GM19023 (cell line): ENCODE measurements around the gene RIC3.

Experiments used
- ATAC-seq: cut with Tn5 transposase; IDR thresholded peaks from one replicate; pipeline ENCODE4 v1.9.1; 2021; ENCODE audit warnings: mild to moderate bottlenecking, moderate library complexity; ENCODE audit not compliant: unreplicated experiment

Gene RIC3

DNA sequence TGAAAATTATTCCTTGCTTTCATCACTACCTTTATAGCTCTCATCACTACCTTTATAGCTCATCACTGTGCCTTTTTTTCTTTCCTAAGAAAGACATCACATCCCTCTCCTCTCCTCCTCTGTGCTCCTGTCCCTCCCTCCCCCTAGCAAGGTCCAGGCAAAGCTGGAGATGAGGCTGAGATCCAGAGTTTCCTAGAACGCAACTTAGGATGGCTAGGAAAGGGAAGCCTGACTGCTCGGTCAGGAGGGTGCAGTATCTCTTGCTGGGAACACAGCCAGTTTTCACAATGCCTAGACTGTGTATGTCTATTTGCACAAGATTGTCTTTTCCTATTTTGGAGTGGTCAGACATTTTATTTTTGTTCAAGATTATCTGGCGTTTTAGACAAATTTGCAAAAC is 63.2 kb downstream of the RIC3 start:
- no peak for ATAC-seq

DNA sequence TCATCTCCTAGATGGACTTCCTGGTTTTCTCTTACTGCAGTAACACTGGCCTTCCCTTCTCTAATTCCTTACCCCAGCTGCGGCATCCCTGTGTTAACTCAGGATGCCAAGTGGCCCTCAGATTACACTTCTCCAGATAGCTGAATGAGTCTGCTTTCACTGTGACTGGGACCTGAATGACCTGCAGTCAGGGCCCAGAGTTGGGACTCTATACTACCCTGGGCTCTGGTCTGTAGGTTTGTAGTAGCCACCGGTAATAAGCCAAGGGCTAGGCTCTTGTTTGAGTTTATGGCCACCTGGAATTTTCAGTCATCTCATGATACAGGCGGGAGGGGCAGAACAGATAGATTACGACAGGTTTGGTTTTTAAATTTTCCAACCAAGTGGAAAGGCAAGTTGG is 63.7 kb downstream of the RIC3 start:
- ATAC-seq = no peak

DNA sequence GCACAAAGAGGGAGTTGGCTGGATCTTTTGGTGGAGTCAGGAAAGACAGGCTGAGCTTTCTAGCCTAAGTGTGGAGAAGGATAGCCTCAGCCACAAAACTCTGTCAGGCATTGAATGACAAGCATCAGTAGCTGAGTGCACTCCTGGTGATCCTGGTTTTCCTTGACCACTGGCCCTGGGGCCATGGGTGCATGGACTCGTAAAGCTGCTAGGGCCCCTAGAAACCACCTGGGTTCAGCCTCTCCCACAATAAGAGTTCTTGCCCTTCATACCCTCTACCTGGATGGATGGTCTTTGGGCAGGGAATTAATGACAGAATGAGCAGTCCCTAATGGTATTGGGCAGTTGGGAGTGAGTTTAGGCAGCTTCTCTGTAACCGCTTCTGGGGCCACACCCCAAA is 64.9 kb downstream of the RIC3 start:
- ATAC-seq = no peak

DNA sequence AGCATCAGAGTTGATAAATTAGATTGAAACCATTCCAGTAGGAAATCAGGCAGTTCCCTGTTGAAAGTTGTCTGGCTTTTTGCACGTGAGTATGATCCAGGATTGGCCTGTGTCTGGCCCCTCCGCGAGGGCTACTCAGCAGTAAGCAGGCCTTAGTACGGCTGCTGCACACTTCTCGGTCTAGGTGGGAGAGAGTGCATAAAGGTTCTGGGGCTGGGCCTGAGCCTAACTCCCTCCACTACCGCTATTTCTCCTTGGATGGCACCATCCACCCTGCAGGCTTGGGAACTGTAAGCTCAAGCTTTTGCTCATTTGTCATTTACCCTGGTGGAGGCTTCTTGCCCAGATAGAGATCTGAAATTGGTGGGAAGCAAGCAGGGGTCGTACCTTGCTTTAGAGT is 65.9 kb downstream of the RIC3 start:
- ATAC-seq = no peak

DNA sequence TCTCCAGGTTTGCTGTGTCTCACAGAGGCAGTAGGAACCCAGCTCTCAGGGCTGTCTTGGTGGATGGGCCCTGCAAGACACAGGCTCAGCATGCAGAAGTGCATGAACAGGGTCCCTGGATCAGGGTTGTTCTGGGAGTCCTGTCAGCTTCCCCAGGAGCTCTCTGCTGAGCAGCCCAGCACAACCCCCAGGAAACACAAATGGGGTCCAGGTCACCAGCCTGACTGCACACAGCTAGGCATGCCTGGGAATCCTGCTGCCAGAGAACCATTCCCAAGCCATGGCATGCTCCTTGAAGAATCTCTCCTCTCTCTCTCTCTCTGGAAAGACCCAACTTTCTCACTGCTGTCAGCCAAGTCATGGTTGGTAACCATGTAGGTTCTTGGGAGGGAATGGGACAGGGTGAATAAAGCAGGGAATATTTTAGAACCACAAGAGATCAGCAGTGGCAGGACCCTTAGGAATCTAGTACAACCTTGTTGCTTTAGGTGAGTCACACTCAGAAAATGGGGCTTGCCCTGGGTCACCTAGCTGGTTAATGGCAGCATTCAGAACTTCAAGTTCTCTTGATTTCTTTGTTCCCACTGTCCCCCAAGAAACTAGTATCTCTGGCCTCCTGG is 66.4 kb downstream of the RIC3 start:
- no peak for ATAC-seq

DNA sequence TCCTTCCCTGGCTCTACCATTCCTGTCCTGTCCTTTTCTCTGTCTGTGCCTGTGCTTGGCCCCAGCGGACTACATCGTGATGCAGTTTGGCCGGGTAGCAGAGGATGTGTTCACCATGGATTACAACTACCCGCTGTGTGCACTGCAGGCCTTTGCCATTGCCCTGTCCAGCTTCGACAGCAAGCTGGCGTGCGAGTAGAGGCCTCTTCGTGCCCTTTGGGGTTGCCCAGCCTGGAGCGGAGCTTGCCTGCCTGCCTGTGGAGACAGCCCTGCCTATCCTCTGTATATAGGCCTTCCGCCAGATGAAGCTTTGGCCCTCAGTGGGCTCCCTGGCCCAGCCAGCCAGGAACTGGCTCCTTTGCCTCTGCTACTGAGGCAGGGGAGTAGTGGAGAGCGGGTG is 67.4 kb downstream of the RIC3 start:
- no peak for ATAC-seq

DNA sequence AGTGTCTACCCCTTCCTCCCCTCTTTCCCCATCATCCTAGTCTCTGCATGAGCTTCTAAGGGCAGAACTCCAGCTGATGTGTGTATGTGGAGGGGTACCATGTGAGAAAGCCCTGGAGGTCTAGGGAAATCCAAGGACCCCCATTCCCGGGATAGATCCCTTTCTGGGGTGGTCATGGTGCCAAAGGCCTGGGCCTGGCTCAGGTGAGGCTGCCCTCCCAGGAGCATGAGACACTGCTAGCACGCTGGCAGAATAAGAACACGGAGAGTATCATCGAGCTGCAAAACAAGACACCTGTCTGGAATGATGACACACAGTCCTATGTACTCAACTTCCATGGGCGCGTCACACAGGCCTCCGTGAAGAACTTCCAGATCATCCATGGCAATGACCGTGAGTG is 68.2 kb downstream of the RIC3 start:
- ATAC-seq = no peak

DNA sequence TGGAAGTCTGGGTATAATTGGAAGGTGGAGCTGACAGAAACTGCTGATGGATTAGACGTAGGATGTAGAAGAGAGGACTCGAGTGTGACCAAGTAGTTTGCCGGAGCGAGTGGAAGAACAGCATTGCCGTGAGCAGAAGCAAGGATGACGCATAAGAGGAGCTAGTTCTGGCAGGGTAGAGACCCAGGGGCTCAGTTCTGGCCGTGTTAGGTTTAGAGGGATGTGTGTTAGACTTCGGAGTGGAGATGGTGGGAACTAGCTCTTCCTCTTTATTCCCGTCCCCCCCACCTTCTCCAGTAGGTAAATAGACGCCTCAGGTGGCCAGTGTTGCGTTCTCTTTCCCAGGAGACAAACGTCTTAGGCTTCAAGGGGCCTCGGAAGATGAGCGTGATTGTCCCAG is 68.7 kb downstream of the RIC3 start:
- ATAC-seq = no peak

DNA sequence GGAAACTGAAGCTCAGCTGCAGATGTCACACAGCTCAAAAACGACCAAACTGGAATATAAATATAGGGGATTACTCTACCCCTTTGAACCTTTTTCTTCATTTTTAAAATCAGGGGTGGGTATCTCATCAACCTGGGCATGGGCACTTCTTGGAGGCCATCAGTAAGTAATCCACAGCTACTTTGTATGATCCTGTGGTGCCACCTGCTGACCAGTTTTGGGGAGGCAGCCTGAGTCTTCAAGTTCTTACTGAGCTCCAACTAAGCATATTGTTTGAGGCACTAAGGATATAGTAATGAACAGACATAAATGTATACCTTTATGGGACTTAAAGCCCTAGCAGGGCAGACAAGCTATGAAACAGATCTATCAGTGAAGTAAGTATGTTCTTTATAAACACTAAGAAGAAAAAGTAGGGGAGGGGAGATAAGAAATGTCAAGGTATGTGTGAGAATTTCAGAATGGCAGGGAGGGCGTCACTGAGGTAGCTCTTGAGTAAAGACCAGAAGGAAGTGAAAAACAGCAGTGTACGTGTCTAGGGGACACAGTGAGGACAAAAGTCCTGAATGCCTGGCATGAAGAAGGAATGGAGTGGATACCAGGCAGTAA is 69.4 kb downstream of the RIC3 start:
- no peak for ATAC-seq

DNA sequence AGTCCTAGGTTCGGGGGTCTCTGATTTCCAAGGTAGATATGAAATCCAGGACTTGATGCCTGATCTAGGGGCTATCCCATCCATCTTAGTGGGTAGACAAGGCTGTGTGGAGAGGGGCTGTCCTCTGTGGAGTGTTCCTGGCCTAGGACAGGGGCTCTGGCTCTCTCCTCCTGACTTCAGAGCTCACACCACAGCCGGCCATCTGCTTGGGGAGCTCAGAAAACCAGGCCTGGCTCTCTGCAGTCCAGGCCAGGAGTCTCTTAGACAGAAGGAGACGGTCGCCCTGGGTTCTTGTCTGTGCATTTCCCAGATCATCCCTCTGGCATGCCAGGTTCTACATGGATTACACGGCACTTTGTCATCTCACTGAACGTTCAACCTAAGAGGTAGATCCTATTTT is 69.9 kb downstream of the RIC3 start:
- no peak for ATAC-seq

DNA sequence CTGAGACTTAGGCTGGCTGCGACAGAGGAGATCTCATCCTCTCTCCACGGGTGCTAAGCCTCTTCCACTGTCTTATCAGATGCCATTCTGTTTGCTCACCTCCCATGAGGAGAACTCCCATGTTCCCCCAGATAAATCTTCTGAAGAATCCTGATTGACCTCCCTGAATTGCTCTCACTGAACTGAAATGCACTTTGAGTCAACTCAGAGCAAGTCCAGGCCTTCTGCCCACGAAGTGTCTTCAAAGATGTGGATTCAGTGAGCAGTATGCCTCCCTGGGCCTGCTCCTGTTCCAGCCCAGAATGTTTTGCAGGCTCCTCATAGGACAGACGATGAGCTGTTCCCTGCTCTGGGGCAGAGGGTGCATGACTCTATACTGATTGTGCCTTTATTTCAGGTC is 70.5 kb downstream of the RIC3 start:
- no peak for ATAC-seq

DNA sequence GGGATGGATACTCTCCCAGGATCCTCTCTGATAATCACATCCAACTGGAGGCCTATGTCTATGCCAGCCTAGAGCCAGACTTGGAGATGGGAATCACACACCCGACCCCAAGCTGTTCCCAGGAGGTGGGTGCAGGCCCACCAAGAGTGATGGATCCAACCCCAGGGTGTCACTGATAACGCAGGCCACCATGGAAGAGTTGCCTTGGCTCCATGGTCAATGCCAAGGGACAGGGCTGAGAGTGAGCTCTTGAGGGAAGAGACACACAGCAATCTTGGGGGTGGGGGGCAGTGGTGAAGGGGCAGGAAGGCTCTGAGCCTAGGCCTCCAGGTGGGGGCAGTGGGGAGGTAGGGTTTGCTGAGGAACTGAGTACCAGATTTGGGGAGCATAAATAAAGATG is 70.9 kb downstream of the RIC3 start:
- no peak for ATAC-seq

DNA sequence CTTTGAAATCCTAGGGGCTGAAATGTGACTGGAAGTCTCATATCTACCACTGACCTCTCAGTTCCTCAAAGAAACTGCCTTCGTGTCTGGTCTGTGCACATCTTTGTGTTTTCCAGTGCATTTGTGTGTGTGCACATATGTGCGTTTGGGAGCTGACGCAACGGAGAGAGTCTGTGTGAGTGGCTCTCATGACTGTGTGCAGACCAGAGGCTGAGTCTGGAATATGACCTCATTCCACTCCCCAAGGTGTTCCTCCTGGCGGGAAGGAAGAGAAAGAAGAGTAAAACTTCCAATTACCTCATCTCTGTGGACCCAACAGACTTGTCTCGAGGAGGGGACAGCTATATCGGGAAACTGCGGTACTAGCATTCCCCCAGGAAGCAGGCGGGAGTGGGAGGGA is 71.4 kb downstream of the RIC3 start:
- no peak for ATAC-seq

DNA sequence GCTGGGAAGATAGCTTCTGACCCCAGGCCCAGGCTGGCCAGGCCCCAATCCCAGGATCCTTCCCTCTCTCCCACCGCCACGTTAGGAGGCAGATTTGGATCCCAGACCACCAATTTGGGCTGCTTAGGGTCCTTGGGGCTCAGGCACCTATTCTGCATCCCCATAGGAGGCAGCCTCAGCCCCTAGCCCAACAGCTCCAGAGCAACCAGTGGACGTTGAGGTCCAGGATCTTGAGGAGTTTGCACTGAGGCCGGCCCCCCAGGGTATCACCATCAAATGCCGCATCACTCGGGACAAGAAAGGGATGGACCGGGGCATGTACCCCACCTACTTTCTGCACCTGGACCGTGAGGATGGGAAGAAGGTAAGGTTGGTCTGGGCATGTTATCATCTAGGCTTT is 71.8 kb downstream of the RIC3 start:
- no peak for ATAC-seq

DNA sequence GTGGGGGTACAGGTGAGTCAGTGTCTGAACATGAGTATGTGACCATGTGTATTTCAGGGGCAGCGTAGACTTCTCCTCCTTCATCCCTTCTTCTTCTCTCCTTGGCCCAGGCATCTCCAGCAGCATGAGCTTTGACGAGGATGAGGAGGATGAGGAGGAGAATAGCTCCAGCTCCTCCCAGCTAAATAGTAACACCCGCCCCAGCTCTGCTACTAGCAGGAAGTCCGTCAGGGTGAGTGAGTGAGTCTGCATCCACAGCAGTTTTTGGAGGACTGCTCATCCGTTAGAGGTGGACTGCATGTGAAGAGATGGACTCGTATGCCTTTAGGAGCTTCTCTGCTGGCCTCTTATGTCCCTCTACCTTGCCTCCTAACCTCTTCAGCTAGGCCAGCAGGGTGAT is 72.2 kb downstream of the RIC3 start:
- no peak for ATAC-seq

DNA sequence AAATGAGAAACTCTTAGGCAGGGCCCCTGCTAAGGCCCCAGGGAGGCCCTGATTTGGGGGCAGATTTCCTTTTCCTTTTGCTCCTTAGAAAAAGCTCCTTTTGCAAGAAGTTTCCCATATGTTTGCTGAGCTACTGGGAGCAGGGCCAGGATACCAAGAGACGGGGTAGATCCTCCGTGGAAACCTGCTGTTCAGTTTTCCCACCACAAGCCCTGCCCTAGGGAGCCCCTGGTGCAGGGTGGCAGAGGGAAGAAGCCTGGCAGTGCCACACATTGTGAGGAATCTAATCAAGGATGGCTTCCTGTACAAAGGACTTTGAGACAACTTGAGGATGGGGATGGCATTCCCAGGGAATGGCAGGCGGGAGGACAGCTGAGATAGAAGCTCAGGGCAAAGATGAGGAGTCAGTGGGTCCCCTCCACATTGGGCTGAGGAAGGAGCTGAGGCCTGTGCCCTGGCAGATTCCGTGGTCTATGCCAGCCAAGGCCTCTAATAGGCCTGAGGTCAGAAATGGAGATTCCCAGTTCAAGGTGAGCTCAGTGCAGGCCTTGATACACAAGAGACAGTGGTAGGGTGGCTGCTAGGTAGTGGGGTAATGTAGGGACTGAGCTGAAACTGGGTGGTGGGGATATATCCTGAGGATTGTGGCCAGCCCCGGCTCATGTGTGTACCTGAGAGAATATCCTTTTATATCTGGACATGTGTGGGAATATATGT is 72.9 kb downstream of the RIC3 start:
- ATAC-seq = no peak

DNA sequence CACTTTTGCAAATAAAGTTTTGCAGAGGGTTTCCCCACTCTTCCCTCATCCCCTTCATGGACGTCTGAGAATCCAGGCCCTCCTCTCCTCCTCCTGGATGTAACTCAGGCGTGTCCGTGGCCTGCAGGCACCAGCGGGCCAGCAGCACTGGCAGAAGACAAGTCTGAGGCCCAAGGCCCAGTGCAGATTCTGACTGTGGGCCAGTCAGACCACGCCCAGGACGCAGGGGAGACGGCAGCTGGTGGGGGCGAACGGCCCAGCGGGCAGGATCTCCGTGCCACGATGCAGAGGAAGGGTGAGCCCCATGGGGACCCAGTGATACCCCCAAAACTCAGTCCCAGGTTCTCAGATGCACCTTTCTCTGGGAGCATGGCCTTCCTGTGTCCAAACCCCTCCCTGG is 73.5 kb downstream of the RIC3 start:
- ATAC-seq = no peak

DNA sequence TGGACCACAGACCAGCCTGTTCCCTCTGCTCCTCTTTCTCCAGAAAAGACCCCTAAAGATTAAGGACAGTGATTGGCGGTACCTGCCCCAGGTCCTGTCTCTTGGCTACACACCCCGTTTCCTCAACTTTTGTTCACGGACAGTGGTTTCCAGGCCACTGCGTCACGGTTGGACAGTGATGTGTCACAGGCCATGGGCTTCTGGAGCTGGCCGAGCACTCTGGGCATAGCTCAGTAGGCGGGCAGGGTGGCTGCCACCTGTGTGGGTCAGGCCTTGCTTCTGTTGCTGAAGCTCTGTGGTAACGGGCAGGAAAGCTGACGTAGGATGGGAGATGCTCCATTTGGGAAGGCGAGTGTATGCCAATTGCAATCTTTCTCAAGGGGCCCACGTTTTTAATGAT is 74.2 kb downstream of the RIC3 start:
- no peak for ATAC-seq

DNA sequence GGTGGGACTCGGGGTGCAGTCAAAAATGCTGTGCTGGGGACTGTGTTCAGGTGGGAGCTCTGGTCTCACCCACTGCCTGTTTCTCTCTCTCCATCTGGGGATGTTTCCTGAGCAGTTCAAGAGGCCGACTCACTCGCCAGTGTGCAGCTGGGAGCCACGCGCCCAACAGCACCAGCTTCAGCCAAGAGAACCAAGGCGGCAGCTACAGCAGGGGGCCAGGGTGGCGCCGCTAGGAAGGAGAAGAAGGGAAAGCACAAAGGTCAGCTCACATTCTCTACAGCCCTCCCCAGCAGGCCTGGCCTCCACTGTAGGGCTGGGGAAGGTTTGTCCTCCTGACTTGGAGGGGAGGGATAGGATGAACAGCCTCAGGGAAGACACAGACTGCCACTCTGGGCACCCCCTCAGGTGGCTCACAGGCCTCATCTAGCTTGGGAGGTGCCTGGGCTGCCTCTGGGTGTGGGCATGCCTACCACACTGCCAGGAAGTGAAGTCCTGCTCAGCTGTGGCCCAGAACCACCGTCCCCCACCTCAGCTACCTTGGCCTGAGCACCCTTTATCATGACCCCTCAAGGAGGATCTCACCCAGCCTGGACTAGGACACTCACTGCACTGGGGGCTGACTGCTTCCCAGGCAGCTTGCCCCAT is 74.8 kb downstream of the RIC3 start:
- ATAC-seq = no peak

DNA sequence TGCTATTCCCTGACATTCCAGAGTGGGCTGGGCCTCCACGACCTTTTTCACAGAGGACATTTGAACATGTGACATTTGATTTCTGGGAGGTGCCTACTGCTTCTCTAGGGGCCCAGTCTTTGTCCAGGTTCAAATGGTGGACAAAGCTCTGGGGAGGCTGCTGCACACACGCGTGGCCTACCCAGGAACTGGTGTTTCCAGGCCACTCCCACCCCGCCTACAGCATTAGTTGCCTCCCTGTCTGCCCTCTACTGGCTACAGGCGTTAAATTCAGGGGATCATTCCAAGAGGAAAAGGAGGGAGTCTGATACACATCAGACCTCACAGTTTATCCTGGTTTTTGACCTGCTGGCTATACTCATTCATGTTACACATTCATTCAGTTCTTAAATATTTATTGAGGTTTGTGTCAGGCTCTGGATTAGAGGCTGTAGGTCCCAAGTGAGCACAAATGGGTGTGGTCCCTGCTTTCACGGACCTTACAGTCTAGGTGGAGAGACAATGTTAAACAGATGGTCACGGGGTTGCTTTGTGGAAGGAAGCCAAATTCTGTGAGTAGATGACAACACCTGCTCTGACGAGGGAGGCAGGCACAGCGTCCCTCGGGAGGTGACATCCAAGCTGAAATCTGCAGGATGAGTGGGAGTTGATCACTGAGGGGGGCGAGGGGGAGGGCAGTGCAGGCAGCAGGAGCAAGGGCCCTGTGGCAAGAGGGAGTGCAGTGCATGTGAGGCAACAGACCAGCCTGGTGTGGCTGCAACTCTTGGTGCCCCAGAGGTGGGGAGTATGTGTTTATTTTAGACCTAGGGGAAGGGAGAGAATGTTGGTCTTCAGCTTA is 76.0 kb downstream of the RIC3 start:
- ATAC-seq = peak; percentile 70

DNA sequence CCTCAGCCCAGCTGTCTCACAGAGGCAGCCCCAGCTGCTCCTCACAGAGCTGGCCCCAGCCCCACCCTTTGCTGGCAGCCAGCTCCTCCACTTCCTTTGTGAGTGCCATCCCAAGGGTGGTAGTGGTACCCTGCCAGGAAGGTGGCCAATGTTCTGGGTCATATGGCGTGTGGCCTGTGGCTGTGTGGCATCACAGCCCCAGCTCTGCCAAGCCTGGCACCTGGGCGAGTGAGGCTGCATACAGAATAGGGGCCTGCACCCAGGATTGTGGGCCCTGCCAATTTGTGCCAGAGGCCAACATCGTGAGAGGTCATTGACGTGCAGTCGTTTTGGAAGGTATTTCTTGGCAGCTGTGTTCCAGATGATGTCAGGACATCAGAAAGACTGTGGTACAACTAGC is 77.1 kb downstream of the RIC3 start:
- ATAC-seq = no peak
